GM12878 (cell line): ENCODE measurements around the gene RERE. TPM values are rescaled to one million over a fixed set of nuclear protein-coding genes. Genes with fewer than 3 reads are reported as not detected.
A peak's percentile ranks its signal among the peaks of the same experiment; 100 is the strongest.

ENCODE experiments used
- ATF3 ChIP-seq: IDR thresholded peaks from 2 replicates; pipeline ENCODE4 v1.6.1; 2011; ENCODE audit warnings: low read depth, mild to moderate bottlenecking, low read length, moderate library complexity, borderline replicate concordance; ENCODE audit errors: extremely low read depth
- CHD4 ChIP-seq: fragments of 200-600 bp; sonication (generic); IDR thresholded peaks from 2 replicates; pipeline ENCODE4 v1.6.1; 2016; ENCODE audit warnings: mild to moderate bottlenecking
- GABPA ChIP-seq: IDR thresholded peaks from 2 replicates; pipeline ENCODE4 v1.6.1; 2014; ENCODE audit warnings: antibody characterized with exemption, low read depth, mild to moderate bottlenecking, inconsistent platforms
- KDM1A ChIP-seq: fragments of 200-600 bp; sonication (generic); IDR thresholded peaks from 2 replicates; pipeline ENCODE4 v1.6.1; 2016; ENCODE audit warnings: borderline replicate concordance
- NFYB ChIP-seq: IDR thresholded peaks from 2 replicates; pipeline ENCODE4 v1.6.1; 2011; ENCODE audit warnings: low read depth, mild to moderate bottlenecking, low read length, improper control_type of control experiment, moderate library complexity; ENCODE audit not compliant: insufficient read depth
- PAX8 ChIP-seq: fragments of 450-650 bp; IDR thresholded peaks from 2 replicates; pipeline ENCODE4 v1.6.1; 2017; ENCODE audit warnings: mild to moderate bottlenecking, moderate library complexity
- SMAD1 ChIP-seq: fragments of 450-650 bp; IDR thresholded peaks from 2 replicates; pipeline ENCODE4 v1.6.1; 2018; ENCODE audit warnings: mild to moderate bottlenecking, low read depth; ENCODE audit not compliant: partially characterized antibody
- SMAD5 ChIP-seq: IDR thresholded peaks from 2 replicates; pipeline ENCODE4 v1.6.1; 2016; ENCODE audit warnings: antibody characterized with exemption, low read depth
- SREBF2 ChIP-seq: IDR thresholded peaks from 2 replicates; pipeline ENCODE4 v1.6.1; 2012; ENCODE audit warnings: mild to moderate bottlenecking, low read length
- USF2 ChIP-seq: IDR thresholded peaks from 2 replicates; pipeline ENCODE4 v1.6.1; 2011; ENCODE audit warnings: low read depth, low read length, improper control_type of control experiment, borderline replicate concordance
- ZNF274 ChIP-seq: IDR thresholded peaks from one replicate; pipeline ENCODE4 v1.8.0; 2011; ENCODE audit not compliant: insufficient read length, insufficient read depth
- ZNF687 ChIP-seq: fragments of 450-650 bp; IDR thresholded peaks from 2 replicates; pipeline ENCODE4 v1.6.1; 2017; ENCODE audit warnings: mild to moderate bottlenecking, moderate library complexity
- polyA plus RNA-seq, 11 experiments: library from polyadenylated mRNA; depleted of rRNA in 4 of 11; unstranded in 6 of 11; stranded (reverse) in 5 of 11; fragments of >200 nt; fragmentation: Nextera tagmentation in 4 of 11; fragmentation: Illumina TruSeq in 1 of 11; extraction: Ambion mirVana in 4 of 11; extraction: Trizol in 1 of 11; gene quantifications; 1 replicate in 1 of 11; 2 replicates in 10 of 11; pipeline versions ENCODE4 v1.2.1 to v1.2.3, GENCODE V29; 2011 to 2016; ENCODE audit warnings: inconsistent platforms in 2 of 11, missing spikeins in 2 of 11, low read depth in 1 of 11
- total RNA-seq, 4 experiments: library from RNA; depleted of rRNA in 3 of 4; stranded (reverse); fragments of >200 nt in 3 of 4; fragmentation: Illumina TruSeq in 1 of 4; extraction: Trizol in 1 of 4; gene quantifications; 2 replicates each; pipeline versions ENCODE4 v1.2.1 to v1.2.3, GENCODE V29; 2013 to 2021
- TF ChIP-seq, protein P1 (sequence below): IDR thresholded peaks from 2 replicates; pipeline ENCODE4 v1.6.1; 2012; ENCODE audit warnings: improper control_type of control experiment, low read depth, low read length; ENCODE audit not compliant: insufficient replicate concordance
- TF ChIP-seq, protein P2 (sequence below): fragments of 450-650 bp; IDR thresholded peaks from 2 replicates; pipeline ENCODE4 v1.6.1; 2017; ENCODE audit warnings: low read depth, mild to moderate bottlenecking, moderate library complexity
- TF ChIP-seq, protein P3 (sequence below): fragments of 450-650 bp; IDR thresholded peaks from 2 replicates; pipeline ENCODE4 v1.6.1; 2016; ENCODE audit warnings: mild to moderate bottlenecking

RERE gene
- total and polyA plus RNA-seq, 10 of the 15 experiments (the other 5 are each of a cell fraction or from before 2014, with no cell fraction given), result 5.2 to 60.5 (median 20.2) TPM

DNA sequence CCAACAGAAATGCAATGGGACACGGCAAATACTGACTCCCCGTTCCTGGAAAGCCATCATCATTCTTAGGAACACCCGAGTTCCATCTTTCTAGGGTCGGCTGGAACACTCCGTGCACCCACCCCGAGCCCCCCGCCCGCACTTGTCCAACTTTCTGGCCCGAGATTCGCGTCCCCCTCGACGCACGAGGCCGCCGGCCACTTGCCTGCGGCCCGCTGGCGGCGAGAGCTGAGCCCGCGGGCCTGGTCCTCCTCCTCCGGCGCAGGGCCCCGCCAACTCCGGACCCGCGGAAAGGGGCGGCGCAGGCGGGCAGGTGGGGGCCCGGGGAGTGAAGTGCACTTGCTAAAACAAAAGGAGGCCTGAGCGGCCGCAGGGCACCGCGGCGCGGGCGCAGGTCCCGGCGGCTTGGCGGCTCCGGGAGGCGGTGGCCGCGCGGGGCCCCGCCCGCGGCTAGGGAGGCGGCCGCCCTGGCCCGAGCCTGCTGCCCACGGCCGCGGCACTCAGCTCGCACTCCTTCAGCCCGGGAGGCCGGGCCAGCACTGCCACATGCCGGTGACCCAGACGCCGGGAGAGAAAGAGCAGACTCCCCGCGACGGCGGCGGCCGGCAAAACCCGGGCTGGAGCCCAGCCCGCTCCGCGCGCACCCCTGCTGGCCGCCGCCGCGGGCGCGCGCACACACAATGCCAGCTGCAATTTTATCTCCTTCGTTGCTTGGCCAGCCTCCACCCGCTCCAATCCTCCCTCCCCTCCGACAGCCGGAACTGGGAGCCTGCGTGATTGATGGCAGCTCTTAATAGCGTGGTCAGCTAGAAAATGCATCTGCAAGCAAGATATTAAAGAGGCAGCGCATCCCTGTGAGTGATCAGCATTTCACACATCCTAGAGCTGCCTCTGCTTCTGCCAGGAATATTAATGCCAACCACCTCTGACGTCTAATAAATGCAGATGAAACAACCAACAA lies 114.3 kb downstream of the RERE start (continued):
- TF ChIP-seq ZNF274 (no peak), CHD4 (no peak), USF2 (no peak), ATF3 (no peak), SMAD1 (no peak), NFYB (no peak), KDM1A (no peak), SREBF2 (no peak), PAX8 (no peak), GABPA (no peak), ZNF687 (peak; percentile 56; the same call in 1 of the 2 replicates), SMAD5 (no peak)
- TF ChIP-seq, protein P1, sequence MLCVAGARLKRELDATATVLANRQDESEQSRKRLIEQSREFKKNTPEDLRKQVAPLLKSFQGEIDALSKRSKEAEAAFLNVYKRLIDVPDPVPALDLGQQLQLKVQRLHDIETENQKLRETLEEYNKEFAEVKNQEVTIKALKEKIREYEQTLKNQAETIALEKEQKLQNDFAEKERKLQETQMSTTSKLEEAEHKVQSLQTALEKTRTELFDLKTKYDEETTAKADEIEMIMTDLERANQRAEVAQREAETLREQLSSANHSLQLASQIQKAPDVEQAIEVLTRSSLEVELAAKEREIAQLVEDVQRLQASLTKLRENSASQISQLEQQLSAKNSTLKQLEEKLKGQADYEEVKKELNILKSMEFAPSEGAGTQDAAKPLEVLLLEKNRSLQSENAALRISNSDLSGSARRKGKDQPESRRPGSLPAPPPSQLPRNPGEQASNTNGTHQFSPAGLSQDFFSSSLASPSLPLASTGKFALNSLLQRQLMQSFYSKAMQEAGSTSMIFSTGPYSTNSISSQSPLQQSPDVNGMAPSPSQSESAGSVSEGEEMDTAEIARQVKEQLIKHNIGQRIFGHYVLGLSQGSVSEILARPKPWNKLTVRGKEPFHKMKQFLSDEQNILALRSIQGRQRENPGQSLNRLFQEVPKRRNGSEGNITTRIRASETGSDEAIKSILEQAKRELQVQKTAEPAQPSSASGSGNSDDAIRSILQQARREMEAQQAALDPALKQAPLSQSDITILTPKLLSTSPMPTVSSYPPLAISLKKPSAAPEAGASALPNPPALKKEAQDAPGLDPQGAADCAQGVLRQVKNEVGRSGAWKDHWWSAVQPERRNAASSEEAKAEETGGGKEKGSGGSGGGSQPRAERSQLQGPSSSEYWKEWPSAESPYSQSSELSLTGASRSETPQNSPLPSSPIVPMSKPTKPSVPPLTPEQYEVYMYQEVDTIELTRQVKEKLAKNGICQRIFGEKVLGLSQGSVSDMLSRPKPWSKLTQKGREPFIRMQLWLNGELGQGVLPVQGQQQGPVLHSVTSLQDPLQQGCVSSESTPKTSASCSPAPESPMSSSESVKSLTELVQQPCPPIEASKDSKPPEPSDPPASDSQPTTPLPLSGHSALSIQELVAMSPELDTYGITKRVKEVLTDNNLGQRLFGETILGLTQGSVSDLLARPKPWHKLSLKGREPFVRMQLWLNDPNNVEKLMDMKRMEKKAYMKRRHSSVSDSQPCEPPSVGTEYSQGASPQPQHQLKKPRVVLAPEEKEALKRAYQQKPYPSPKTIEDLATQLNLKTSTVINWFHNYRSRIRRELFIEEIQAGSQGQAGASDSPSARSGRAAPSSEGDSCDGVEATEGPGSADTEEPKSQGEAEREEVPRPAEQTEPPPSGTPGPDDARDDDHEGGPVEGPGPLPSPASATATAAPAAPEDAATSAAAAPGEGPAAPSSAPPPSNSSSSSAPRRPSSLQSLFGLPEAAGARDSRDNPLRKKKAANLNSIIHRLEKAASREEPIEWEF, result no peak
- TF ChIP-seq, protein P2, sequence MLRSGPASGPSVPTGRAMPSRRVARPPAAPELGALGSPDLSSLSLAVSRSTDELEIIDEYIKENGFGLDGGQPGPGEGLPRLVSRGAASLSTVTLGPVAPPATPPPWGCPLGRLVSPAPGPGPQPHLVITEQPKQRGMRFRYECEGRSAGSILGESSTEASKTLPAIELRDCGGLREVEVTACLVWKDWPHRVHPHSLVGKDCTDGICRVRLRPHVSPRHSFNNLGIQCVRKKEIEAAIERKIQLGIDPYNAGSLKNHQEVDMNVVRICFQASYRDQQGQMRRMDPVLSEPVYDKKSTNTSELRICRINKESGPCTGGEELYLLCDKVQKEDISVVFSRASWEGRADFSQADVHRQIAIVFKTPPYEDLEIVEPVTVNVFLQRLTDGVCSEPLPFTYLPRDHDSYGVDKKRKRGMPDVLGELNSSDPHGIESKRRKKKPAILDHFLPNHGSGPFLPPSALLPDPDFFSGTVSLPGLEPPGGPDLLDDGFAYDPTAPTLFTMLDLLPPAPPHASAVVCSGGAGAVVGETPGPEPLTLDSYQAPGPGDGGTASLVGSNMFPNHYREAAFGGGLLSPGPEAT, result no peak
- TF ChIP-seq, protein P3, sequence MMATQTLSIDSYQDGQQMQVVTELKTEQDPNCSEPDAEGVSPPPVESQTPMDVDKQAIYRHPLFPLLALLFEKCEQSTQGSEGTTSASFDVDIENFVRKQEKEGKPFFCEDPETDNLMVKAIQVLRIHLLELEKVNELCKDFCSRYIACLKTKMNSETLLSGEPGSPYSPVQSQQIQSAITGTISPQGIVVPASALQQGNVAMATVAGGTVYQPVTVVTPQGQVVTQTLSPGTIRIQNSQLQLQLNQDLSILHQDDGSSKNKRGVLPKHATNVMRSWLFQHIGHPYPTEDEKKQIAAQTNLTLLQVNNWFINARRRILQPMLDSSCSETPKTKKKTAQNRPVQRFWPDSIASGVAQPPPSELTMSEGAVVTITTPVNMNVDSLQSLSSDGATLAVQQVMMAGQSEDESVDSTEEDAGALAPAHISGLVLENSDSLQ, result peak; percentile 90
